Stimulated activated CD8-positive, alpha-beta memory T cell treated with anti-CD3 and anti-CD28 coated beads, Interleukin-15, amount 100 ng/mL, for 1 hour (primary cell): ENCODE data around the gene BSCL2.
A peak's percentile ranks its signal among the peaks of the same experiment; 100 is the strongest.
"Not testable (repeated sequence)": the region's sequence is repeated elsewhere in the genome, so short reads cannot be mapped to it uniquely, and the experiment has no call there.

Experiments
- DNase-seq: peaks from one replicate; pipeline ENCODE4 v3.0.0-alpha.2; 2020; ENCODE audit warnings: low read depth

Gene BSCL2

GRCh38 chr11:62716816-62717215, 9.6 kb upstream of the BSCL2 start:
- DNase-seq = no peak

GRCh38 chr11:62716206-62716605, 9.0 kb upstream of the BSCL2 start:
- no peak for DNase-seq

- no peak for DNase-seq
These were observed 8.2 kb upstream of the BSCL2 start for GRCh38 chr11:62715150-62716130.

- DNase-seq = no peak
These were observed 6.1 kb upstream of the BSCL2 start for GRCh38 chr11:62713343-62713742.

- DNase-seq = no peak
These were observed 5.6 kb upstream of the BSCL2 start for GRCh38 chr11:62712861-62713260.

GRCh38 chr11:62712276-62712812, 5.1 kb upstream of the BSCL2 start:
- no peak for DNase-seq

GRCh38 chr11:62710001-62710345, 2.7 kb upstream of the BSCL2 start:
- DNase-seq = no peak

- DNase-seq = peak; percentile 93
These were observed 2.2 kb upstream of the BSCL2 start for GRCh38 chr11:62709247-62710000.

- no peak for DNase-seq
These were observed 1.6 kb upstream of the BSCL2 start for GRCh38 chr11:62708793-62709192.

- no peak for DNase-seq
These were observed 1.2 kb upstream of the BSCL2 start for GRCh38 chr11:62708392-62708791.

GRCh38 chr11:62706850-62707247, 375 bp downstream of the BSCL2 start:
- DNase-seq = no peak

GRCh38 chr11:62705880-62706849, 1.1 kb downstream of the BSCL2 start:
- peak; percentile 88 for DNase-seq

GRCh38 chr11:62705413-62705812, 1.8 kb downstream of the BSCL2 start:
- DNase-seq = no peak

- not testable (repeated sequence) for DNase-seq
These were observed 3.3 kb downstream of the BSCL2 start for GRCh38 chr11:62703921-62704320.

GRCh38 chr11:62702246-62702645, 5.0 kb downstream of the BSCL2 start:
- no peak for DNase-seq

- peak; percentile 69 for DNase-seq
These were observed 12.6 kb downstream of the BSCL2 start for GRCh38 chr11:62694455-62695167.

- DNase-seq = not testable (repeated sequence)
These were observed 13.6 kb downstream of the BSCL2 start for GRCh38 chr11:62693624-62694023.

- DNase-seq = no peak
These were observed 17.6 kb downstream of the BSCL2 start, which contains the start of gene LRRN4CL for GRCh38 chr11:62689421-62690183. LRRN4CL (minus strand) TSS chr11:62689530; CDS start chr11:62688508, 1,022 bp downstream.

- DNase-seq = no peak
These were observed 18.7 kb downstream of the BSCL2 start for GRCh38 chr11:62688491-62688890.
